GM11168 (cell line): ENCODE measurements around the gene VEZT.

Experiments used
- in situ Hi-C: fragments of 300-500 bp; cut with MboI; formaldehyde crosslinking; loops from one replicate; pipeline ENCODE4 v1.12.0; 2022; ENCODE audit warnings: low sequenced_read_pairs; ENCODE audit not compliant: unreplicated experiment

VEZT gene

GRCh38 chr12:95349291-95349690 lies 131.7 kb downstream of the VEZT start:
- in situ Hi-C loops, result no loop called here

- in situ Hi-C loops, result no loop called here
Observed at GRCh38 chr12:95351748-95352147, 134.1 kb downstream of the VEZT start.
